ENCODE data around the gene EIF5A. TPM values are rescaled to one million over a fixed set of nuclear protein-coding genes. Genes with fewer than 3 reads are reported as not detected.
A peak's percentile ranks its signal among the peaks of the same experiment; 100 is the strongest.

EIF5A gene
- total and polyA plus RNA-seq, 9 of the 15 experiments (the other 6 are each of a cell fraction or from before 2014, with no cell fraction given), result 22.9 to 1,163 (median 772) TPM

GRCh38 chr17:7314719-7315569 is 7.5 kb downstream of the EIF5A start, which contains the start of gene GPS2 (continued):
- TF ChIP-seq HCFC1 (IDR thresholded peaks at IDR 0.05; ENCODE audit: low read depth, low read length), result peak; percentile 76
- TF ChIP-seq FOXJ3 (CRISPR knock-in tag; IDR thresholded peaks at IDR 0.05), result no peak
- TF ChIP-seq HDAC1 (IDR thresholded peaks at IDR 0.05), result peak in 1 of 2 experiments; percentile 73; a peak in 2 of 4 replicates
- TF ChIP-seq ZBED1 (IDR thresholded peaks at IDR 0.05), result 0 out of 2 replicates have a peak, but pooled peaks have one; percentile 32
- TF ChIP-seq POLR2B (IDR thresholded peaks at IDR 0.05; ENCODE audit: low read depth, partially characterized antibody), result peak; percentile 40
- peak; percentile 79; the same call in 1 of the 2 replicates for TF ChIP-seq RB1 (IDR thresholded peaks at IDR 0.05; ENCODE audit: low read depth)
- no peak for TF ChIP-seq FOXO4 (CRISPR knock-in tag; IDR thresholded peaks at IDR 0.05)
- no peak for TF ChIP-seq CBX8 (IDR thresholded peaks at IDR 0.05; ENCODE audit: borderline replicate concordance, extremely low read depth, low read depth, low read length, poor library complexity, severe bottlenecking)
- no peak for TF ChIP-seq ZNF717 (CRISPR knock-in tag; IDR thresholded peaks at IDR 0.05)
- peak; percentile 87 for TF ChIP-seq CXXC5 (CRISPR knock-in tag; IDR thresholded peaks at IDR 0.05)
- TF ChIP-seq SIN3A (IDR thresholded peaks at IDR 0.05; ENCODE audit: borderline replicate concordance in 2 of 2, control insufficient read depth in 1 of 2, low read depth in 2 of 2, low read length in 2 of 2), result peak in 1 of 2 experiments; percentile 91; a peak in 2 of 4 replicates
- TF ChIP-seq SMAD4 (CRISPR knock-in tag; conservative IDR thresholded peaks at IDR 0.05), result 0 out of 2 replicates have a peak, but pooled peaks have one; percentile 24
- no peak for TF ChIP-seq ZNF217 (CRISPR knock-in tag; IDR thresholded peaks at IDR 0.05)
- peak; percentile 79; the same call in 1 of the 2 replicates for TF ChIP-seq ETV5 (CRISPR knock-in tag; IDR thresholded peaks at IDR 0.05; ENCODE audit: low read depth)
- TF ChIP-seq SMAD2 (IDR thresholded peaks at IDR 0.05; ENCODE audit: low read depth, low read length), result no peak
- TF ChIP-seq, protein P1, sequence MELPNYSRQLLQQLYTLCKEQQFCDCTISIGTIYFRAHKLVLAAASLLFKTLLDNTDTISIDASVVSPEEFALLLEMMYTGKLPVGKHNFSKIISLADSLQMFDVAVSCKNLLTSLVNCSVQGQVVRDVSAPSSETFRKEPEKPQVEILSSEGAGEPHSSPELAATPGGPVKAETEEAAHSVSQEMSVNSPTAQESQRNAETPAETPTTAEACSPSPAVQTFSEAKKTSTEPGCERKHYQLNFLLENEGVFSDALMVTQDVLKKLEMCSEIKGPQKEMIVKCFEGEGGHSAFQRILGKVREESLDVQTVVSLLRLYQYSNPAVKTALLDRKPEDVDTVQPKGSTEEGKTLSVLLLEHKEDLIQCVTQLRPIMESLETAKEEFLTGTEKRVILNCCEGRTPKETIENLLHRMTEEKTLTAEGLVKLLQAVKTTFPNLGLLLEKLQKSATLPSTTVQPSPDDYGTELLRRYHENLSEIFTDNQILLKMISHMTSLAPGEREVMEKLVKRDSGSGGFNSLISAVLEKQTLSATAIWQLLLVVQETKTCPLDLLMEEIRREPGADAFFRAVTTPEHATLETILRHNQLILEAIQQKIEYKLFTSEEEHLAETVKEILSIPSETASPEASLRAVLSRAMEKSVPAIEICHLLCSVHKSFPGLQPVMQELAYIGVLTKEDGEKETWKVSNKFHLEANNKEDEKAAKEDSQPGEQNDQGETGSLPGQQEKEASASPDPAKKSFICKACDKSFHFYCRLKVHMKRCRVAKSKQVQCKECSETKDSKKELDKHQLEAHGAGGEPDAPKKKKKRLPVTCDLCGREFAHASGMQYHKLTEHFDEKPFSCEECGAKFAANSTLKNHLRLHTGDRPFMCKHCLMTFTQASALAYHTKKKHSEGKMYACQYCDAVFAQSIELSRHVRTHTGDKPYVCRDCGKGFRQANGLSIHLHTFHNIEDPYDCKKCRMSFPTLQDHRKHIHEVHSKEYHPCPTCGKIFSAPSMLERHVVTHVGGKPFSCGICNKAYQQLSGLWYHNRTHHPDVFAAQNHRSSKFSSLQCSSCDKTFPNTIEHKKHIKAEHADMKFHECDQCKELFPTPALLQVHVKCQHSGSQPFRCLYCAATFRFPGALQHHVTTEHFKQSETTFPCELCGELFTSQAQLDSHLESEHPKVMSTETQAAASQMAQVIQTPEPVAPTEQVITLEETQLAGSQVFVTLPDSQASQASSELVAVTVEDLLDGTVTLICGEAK (IDR thresholded peaks at IDR 0.05), result peak; percentile 97
- TF ChIP-seq, protein P1 (CRISPR knock-in tag; IDR thresholded peaks at IDR 0.05), result no peak
